BLaER1 treated with 17β-estradiol and CSF1 and Interleukin-3, amounts not matched to agents 10 nM and 100 nM (cell line): ENCODE measurements around the gene ASIC2.
"Not testable (repeated sequence)": the region's sequence is repeated elsewhere in the genome, so short reads cannot be mapped to it uniquely, and the experiment has no call there.

ENCODE experiments used
- H3K27ac ChIP-seq, 11 experiments: shearing (Covaris generic); formaldehyde crosslinking; 2 replicates each; pipeline ENCODE4 v1.8.1; 2022
- H3K27me3 ChIP-seq, 11 experiments: shearing (Covaris generic); formaldehyde crosslinking; 2 replicates each; pipeline ENCODE4 v1.8.1; 2022
- H3K36me3 ChIP-seq, 11 experiments: shearing (Covaris generic); formaldehyde crosslinking; 2 replicates each; pipeline ENCODE4 v1.8.1; 2022
- H3K4me1 ChIP-seq, 10 experiments: shearing (Covaris generic); formaldehyde crosslinking; 2 replicates each; pipeline ENCODE4 v1.8.1; 2022
- H3K4me2 ChIP-seq, 11 experiments: shearing (Covaris generic); formaldehyde crosslinking; 2 replicates each; pipeline ENCODE4 v1.8.1; 2022
- H3K4me3 ChIP-seq, 10 experiments: shearing (Covaris generic); formaldehyde crosslinking; 2 replicates each; pipeline ENCODE4 v1.8.1; 2022
- H3K9ac ChIP-seq, 11 experiments: shearing (Covaris generic); formaldehyde crosslinking; 2 replicates each; pipeline ENCODE4 v1.8.1; 2022
- H3K9me3 ChIP-seq, 11 experiments: shearing (Covaris generic); formaldehyde crosslinking; replicated peaks in 1 of 11; 2 replicates each; pipeline ENCODE4 v1.8.1; 2022
- H4K20me1 ChIP-seq, 11 experiments: shearing (Covaris generic); formaldehyde crosslinking; 2 replicates each; pipeline ENCODE4 v1.8.1; 2022
- Cebpa-rat ChIP-seq, 11 experiments: shearing (Covaris generic); IDR thresholded peaks; 2 replicates each; pipeline ENCODE4 v1.8.1; 2022

Gene ASIC2

DNA sequence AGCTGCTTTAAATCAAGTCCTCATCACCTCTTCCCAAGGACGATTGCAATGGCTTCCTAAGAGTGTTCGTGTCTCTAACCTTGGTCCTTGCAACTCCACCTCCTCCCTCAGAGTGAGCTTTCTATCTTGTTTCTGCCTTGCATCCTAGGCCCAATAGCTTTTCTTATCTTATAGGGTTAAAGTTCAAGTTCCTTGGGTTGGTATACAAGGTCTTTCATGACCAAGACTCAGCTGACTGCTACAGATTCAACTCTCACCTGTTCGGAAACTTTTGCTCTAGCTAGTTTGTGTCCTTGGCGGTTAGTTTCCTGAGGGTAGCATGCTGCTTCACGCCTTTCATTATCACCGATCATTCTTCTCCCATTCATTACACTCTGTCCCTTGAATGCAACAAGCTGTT lies 290.8 kb downstream of the ASIC2 start:
- H3K4me1 ChIP-seq = peaks cover 0 to 18% (median 0%) of the 10 kb centered on the region in 10 experiments; a peak in 8 of 20 replicates
- no peak overlapping the region for H3K4me2 ChIP-seq
- no peaks in the 10 kb centered on the region for H3K9me3 ChIP-seq
- H3K9ac ChIP-seq = no peak overlapping the region
- H3K36me3 ChIP-seq = no peaks in the 10 kb centered on the region
- no peak overlapping the region for H3K4me3 ChIP-seq
- no peaks in the 10 kb centered on the region for H3K27me3 ChIP-seq
- no peak overlapping the region for H3K27ac ChIP-seq
- TF ChIP-seq Cebpa-rat (IDR thresholded peaks at IDR 0.05) = no peak
- peaks cover 0 to 4% (median 0%) of the 10 kb centered on the region in 11 experiments; a peak in 1 of 22 replicates for H4K20me1 ChIP-seq

GRCh38 chr17:32998887-32999228 lies 294.2 kb downstream of the ASIC2 start:
- peaks cover 0 to 4% (median 0%) of the 10 kb centered on the region in 11 experiments; a peak in 1 of 22 replicates for H4K20me1 ChIP-seq
- peak overlapping the region in 4 of 11 experiments; percentile 38 to 83 (median 76); a peak in 9 of 22 replicates for H3K4me2 ChIP-seq
- H3K27me3 ChIP-seq = no peaks in the 10 kb centered on the region
- peaks cover 0 to 24% (median 6%) of the 10 kb centered on the region in 10 experiments; a peak in 12 of 20 replicates for H3K4me1 ChIP-seq
- no peaks in the 10 kb centered on the region for H3K9me3 ChIP-seq
- no peaks in the 10 kb centered on the region for H3K36me3 ChIP-seq
- no peak overlapping the region for H3K9ac ChIP-seq
- no peak for TF ChIP-seq Cebpa-rat (IDR thresholded peaks at IDR 0.05)
- peak overlapping the region in 1 of 10 experiments; percentile 7; a peak in 1 of 20 replicates for H3K4me3 ChIP-seq
- peak overlapping the region in 1 of 11 experiments; percentile 24; a peak in 2 of 22 replicates for H3K27ac ChIP-seq

DNA sequence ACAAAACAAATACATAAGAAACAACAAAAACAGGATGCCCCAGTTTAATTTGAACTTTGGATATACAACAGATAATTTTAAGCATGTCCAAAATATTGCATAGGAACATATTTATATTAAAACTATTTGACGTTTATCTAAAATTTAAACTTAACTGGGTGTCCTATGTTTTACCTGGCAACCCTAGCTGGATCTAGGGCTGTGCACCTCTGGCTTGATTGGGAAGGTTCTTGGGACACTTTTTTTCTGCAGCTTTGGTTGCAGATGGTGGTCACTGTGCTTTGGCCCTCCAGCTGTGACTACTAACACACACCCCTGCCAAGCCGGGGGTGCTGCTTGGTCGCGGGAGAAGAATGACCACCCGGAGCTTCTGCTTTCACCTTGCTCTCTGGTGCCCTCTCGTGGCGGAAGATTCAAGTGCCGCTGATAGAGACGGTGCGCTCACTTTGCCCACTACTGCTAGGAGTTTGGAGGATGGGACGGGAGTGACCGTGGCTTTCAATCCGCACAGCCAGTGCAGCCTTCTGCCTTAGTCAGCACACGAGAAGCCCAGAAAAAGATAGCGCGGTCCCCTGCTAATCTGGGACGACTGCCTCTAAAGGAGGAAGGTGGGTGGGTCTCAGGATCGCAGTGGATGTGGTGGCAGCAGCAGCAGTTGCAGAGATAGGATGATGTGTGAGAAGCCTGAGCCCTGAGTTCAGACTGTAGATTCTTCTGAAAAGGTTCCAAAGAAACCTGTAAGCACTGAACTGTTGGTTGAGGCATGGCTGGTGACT lies 294.8 kb downstream of the ASIC2 start:
- Histone ChIP-seq H4K20me1 (peaks cover 0 to 4% (median 0%) of the 10 kb centered on the region in 11 experiments; a peak in 1 of 22 replicates), H3K27ac (peak overlapping the region in 1 of 11 experiments; percentile 24; a peak in 2 of 22 replicates), H3K9ac (no peak overlapping the region), H3K9me3 (no peaks in the 10 kb centered on the region), H3K27me3 (no peaks in the 10 kb centered on the region), H3K4me2 (peak overlapping the region in 7 of 11 experiments; percentile 16 to 83 (median 38); a peak in 12 of 22 replicates), H3K4me3 (peak overlapping the region in 2 of 10 experiments; percentile 7 to 33; a peak in 2 of 20 replicates), H3K36me3 (no peaks in the 10 kb centered on the region), H3K4me1 (peaks cover 0 to 26% (median 8%) of the 10 kb centered on the region in 10 experiments; a peak in 12 of 20 replicates)
- TF ChIP-seq Cebpa-rat (IDR thresholded peaks at IDR 0.05) = no peak

DNA sequence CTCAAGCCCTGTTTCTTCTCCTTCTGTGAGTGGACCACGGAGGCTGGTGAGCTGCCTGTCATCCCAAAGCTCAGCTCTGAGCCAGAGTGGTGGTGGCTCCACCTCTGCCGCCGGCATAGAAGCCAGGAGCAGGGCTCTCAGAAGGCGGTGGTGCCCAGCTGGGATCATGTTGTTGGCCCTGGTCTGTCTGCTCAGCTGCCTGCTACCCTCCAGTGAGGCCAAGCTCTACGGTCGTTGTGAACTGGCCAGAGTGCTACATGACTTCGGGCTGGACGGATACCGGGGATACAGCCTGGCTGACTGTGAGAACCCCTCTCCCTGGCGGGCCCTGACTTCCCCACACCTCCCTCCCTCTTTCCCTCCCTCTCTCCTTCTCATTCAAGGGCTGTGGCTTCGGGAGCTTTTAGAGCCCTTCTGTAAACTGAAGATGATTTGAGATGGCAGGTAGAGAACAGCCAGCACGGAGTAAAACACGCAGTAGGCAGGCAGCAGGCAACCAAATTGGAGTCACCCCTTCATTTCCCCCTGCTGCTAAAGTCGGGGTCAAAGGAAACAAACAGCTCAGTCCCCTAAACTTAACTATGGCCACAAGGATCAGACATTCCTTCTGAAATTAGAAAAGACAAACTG lies 297.6 kb downstream of the ASIC2 start:
- Histone ChIP-seq H3K4me3 (no peak overlapping the region), H4K20me1 (peaks cover 0 to 4% (median 0%) of the 10 kb centered on the region in 11 experiments; a peak in 1 of 22 replicates), H3K27me3 (no peaks in the 10 kb centered on the region), H3K4me1 (peaks cover 0 to 26% (median 8%) of the 10 kb centered on the region in 10 experiments; a peak in 12 of 20 replicates), H3K36me3 (no peaks in the 10 kb centered on the region), H3K9ac (no peak overlapping the region), H3K9me3 (no peaks in the 10 kb centered on the region), H3K4me2 (no peak overlapping the region), H3K27ac (no peak overlapping the region)
- no peak for TF ChIP-seq Cebpa-rat (IDR thresholded peaks at IDR 0.05)

GRCh38 chr17:32993977-32994376 lies 299.1 kb downstream of the ASIC2 start:
- Histone ChIP-seq H3K27ac (no peak overlapping the region), H3K4me2 (peak overlapping the region in 3 of 11 experiments; percentile 14 to 20 (median 16); a peak in 2 of 22 replicates), H3K36me3 (no peaks in the 10 kb centered on the region), H4K20me1 (peaks cover 0 to 4% (median 0%) of the 10 kb centered on the region in 11 experiments; a peak in 1 of 22 replicates), H3K27me3 (no peaks in the 10 kb centered on the region), H3K4me1 (peaks cover 0 to 21% (median 7%) of the 10 kb centered on the region in 10 experiments; a peak in 12 of 20 replicates), H3K4me3 (no peak overlapping the region), H3K9ac (no peak overlapping the region), H3K9me3 (peaks cover 2 to 12% (median 8%) of the 10 kb centered on the region in 11 experiments)
- no peak for TF ChIP-seq Cebpa-rat (IDR thresholded peaks at IDR 0.05)

DNA sequence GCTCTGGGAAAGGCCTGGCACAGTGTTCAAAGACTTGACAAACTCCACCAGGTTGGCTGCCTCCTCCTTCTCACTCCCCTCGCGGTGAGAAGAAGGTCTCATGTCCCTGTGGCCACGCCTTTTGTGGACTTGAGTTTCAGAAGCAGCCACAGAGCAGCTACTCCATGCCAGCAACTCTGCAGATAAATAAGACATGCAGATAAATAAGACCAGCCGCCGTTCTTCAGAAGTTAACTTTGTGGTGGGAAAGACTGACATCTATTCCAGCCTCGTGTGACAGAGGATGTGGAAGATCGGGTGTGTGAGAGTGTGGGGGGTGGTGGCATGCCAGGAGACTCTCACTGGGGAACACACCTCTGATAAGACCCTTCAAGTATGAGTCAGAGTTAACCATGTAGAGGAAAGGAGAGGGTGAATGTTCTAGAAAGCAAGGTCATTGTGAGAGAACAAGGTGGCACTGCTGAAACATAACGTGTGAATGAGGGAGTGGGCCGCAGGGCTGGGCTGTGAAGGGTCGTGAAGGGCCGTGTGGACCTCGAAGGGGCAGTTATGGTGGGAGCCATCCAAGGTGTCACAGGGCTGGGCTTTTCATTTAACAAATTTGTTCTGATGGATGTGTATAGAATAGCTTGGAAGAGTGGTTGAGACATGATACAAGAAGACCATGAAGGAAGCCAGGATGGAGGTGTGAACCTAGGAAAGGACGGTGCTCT lies 300.6 kb downstream of the ASIC2 start:
- Histone ChIP-seq H3K36me3 (peaks cover 0 to 5% (median 0%) of the 10 kb centered on the region in 11 experiments; a peak in 1 of 22 replicates), H3K9me3 (peaks cover 17 to 27% (median 23%) of the 10 kb centered on the region in 11 experiments), H3K27ac (no peak overlapping the region), H4K20me1 (no peaks in the 10 kb centered on the region; a peak in 1 of 22 replicates), H3K4me2 (no peak overlapping the region), H3K4me1 (peaks cover 0 to 10% (median 5%) of the 10 kb centered on the region in 10 experiments; a peak in 7 of 20 replicates), H3K4me3 (no peak overlapping the region), H3K27me3 (no peaks in the 10 kb centered on the region), H3K9ac (no peak overlapping the region)
- TF ChIP-seq Cebpa-rat (IDR thresholded peaks at IDR 0.05) = no peak

GRCh38 chr17:32988481-32989101 lies 304.5 kb downstream of the ASIC2 start:
- Histone ChIP-seq H3K4me1 (peaks cover 4 to 12% (median 9%) of the 10 kb centered on the region in 10 experiments; a peak in 12 of 20 replicates), H3K27me3 (no peaks in the 10 kb centered on the region), H3K4me3 (no peak overlapping the region), H3K9ac (no peak overlapping the region), H3K4me2 (no peak overlapping the region), H4K20me1 (no peaks in the 10 kb centered on the region), H3K36me3 (peaks cover 0 to 5% (median 0%) of the 10 kb centered on the region in 11 experiments; a peak in 1 of 22 replicates), H3K27ac (no peak overlapping the region), H3K9me3 (peaks cover 40 to 64% (median 58%) of the 10 kb centered on the region in 11 experiments)
- no peak for TF ChIP-seq Cebpa-rat (IDR thresholded peaks at IDR 0.05)

- H3K9me3 ChIP-seq = peaks cover 46 to 71% (median 65%) of the 10 kb centered on the region in 11 experiments
- not testable (repeated sequence) for H4K20me1 ChIP-seq, H3K27ac ChIP-seq, H3K9ac ChIP-seq, H3K36me3 ChIP-seq, H3K4me2 ChIP-seq, H3K27me3 ChIP-seq, H3K4me3 ChIP-seq
- peaks cover 4 to 12% (median 9%) of the 10 kb centered on the region in 10 experiments; a peak in 12 of 20 replicates for H3K4me1 ChIP-seq
These were observed 305.2 kb downstream of the ASIC2 start for GRCh38 chr17:32987868-32988267.

DNA sequence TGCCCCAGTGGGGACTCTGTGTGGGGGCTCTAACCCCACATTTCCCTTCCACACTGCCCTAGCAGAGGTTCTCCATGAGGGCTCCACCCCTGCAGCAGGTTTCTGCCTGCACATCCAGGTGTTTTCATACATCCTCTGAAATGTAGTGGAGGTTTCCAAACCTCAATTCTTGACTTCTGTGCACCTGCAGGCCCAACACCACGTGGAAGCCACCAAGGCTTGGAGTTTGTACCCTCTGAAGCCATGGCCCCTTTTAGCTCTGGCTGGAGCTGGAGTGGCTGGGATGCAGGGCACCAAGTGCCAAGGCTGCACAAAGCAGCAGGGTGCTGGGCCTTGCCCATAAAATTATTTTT lies 305.7 kb downstream of the ASIC2 start:
- Histone ChIP-seq H3K4me1 (peaks cover 4 to 12% (median 9%) of the 10 kb centered on the region in 10 experiments; a peak in 12 of 20 replicates), H3K9me3 (peaks cover 51 to 75% (median 70%) of the 10 kb centered on the region in 11 experiments)
- not testable (repeated sequence) for H4K20me1 ChIP-seq, H3K4me2 ChIP-seq, H3K27me3 ChIP-seq, H3K36me3 ChIP-seq, H3K9ac ChIP-seq, H3K27ac ChIP-seq, H3K4me3 ChIP-seq
